DND-41 (cell line): ENCODE results near the gene ELF1.

Experiments
- CTCF ChIP-seq: IDR thresholded peaks from 2 replicates; pipeline ENCODE4 v1.5.1; 2012; ENCODE audit warnings: borderline replicate concordance, low read length, moderate library complexity, mild to moderate bottlenecking; ENCODE audit not compliant: poor library complexity, severe bottlenecking; ENCODE audit errors: extremely low read depth
- EZH2 ChIP-seq: IDR thresholded peaks from 3 replicates; pipeline ENCODE4 v1.6.1; 2012; ENCODE audit warnings: borderline replicate concordance, low read depth, mild to moderate bottlenecking, moderate library complexity, low read length, inconsistent platforms; ENCODE audit not compliant: severe bottlenecking

- no peak for TF ChIP-seq EZH2
- TF ChIP-seq CTCF: no peak
These were observed 2.0 kb downstream of the ELF1 start for GRCh38 chr13:41017159-41017558.
